HL-60 (cell line): ENCODE results near the gene AMDHD2.

Source experiments
- CTCF ChIP-seq: IDR thresholded peaks from one replicate; pipeline ENCODE4 v1.5.1; 2011; ENCODE audit warnings: low read length, control low read depth, inconsistent platforms; ENCODE audit not compliant: insufficient read depth
- GABPA ChIP-seq: IDR thresholded peaks from 2 replicates; pipeline ENCODE4 v1.6.1; 2012; ENCODE audit warnings: low read depth
- POLR2AphosphoS5 ChIP-seq: IDR thresholded peaks from 2 replicates; pipeline ENCODE4 v1.6.1; 2012; ENCODE audit warnings: low read depth
- SPI1 ChIP-seq: IDR thresholded peaks from 2 replicates; pipeline ENCODE4 v1.6.1; 2012; ENCODE audit warnings: low read depth, mild to moderate bottlenecking, borderline replicate concordance
- TF ChIP-seq, protein P1 (sequence below): IDR thresholded peaks from 2 replicates; pipeline ENCODE4 v1.6.1; 2012; ENCODE audit warnings: low read depth; ENCODE audit not compliant: insufficient replicate concordance

GRCh38 chr16:2530629-2531318 is 10.6 kb downstream of the AMDHD2 start:
- TF ChIP-seq POLR2AphosphoS5 (no peak), CTCF (no peak), GABPA (no peak), SPI1 (no peak)
- TF ChIP-seq, protein P1, sequence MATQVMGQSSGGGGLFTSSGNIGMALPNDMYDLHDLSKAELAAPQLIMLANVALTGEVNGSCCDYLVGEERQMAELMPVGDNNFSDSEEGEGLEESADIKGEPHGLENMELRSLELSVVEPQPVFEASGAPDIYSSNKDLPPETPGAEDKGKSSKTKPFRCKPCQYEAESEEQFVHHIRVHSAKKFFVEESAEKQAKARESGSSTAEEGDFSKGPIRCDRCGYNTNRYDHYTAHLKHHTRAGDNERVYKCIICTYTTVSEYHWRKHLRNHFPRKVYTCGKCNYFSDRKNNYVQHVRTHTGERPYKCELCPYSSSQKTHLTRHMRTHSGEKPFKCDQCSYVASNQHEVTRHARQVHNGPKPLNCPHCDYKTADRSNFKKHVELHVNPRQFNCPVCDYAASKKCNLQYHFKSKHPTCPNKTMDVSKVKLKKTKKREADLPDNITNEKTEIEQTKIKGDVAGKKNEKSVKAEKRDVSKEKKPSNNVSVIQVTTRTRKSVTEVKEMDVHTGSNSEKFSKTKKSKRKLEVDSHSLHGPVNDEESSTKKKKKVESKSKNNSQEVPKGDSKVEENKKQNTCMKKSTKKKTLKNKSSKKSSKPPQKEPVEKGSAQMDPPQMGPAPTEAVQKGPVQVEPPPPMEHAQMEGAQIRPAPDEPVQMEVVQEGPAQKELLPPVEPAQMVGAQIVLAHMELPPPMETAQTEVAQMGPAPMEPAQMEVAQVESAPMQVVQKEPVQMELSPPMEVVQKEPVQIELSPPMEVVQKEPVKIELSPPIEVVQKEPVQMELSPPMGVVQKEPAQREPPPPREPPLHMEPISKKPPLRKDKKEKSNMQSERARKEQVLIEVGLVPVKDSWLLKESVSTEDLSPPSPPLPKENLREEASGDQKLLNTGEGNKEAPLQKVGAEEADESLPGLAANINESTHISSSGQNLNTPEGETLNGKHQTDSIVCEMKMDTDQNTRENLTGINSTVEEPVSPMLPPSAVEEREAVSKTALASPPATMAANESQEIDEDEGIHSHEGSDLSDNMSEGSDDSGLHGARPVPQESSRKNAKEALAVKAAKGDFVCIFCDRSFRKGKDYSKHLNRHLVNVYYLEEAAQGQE, result no peak
